ENCODE measurements around the gene MTMR10. TPM values are rescaled to one million over a fixed set of nuclear protein-coding genes. Genes with fewer than 3 reads are reported as not detected.

MTMR10 gene
- total and polyA plus RNA-seq, 2 experiments from 2014 or later, result 8.5 to 10.0 TPM

DNA sequence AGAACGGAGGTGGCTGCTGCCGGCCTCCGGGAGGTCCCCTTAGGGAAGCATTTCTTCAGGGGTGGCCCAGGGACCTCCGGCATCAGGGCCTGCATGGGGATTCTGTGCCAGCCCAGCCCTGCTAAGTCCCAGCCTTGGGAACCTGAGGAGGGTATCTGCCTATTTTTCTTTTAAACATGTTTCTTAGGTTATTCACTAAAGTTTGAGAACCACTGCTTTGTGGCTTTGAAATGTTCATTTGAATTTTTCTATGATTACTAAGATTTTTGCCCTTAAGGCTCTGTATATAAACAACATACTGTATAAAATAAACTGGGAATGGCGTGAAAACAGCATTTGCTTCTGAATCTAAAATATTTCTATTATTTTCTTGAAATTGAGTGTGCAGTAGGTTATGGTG, 63.4 kb downstream of the MTMR10 start:
- no peak overlapping the region for H3K4me3 ChIP-seq
- no peaks in the 10 kb centered on the region for H3K4me1 ChIP-seq (ENCODE audit: low read depth)
- H3K27ac ChIP-seq, result no peak overlapping the region
- H3K9me3 ChIP-seq (ENCODE audit: low read depth), result no peaks in the 10 kb centered on the region
- no peaks in the 10 kb centered on the region for H3K27me3 ChIP-seq
- peaks cover 54% of the 10 kb centered on the region for H3K36me3 ChIP-seq
- no peak for TF ChIP-seq CTCF (IDR thresholded peaks at IDR 0.05; ENCODE audit: low read depth, low read length)
- DNase-seq (ENCODE audit: low read depth in 1 of 2, low spot score in 1 of 2), result no peak

DNA sequence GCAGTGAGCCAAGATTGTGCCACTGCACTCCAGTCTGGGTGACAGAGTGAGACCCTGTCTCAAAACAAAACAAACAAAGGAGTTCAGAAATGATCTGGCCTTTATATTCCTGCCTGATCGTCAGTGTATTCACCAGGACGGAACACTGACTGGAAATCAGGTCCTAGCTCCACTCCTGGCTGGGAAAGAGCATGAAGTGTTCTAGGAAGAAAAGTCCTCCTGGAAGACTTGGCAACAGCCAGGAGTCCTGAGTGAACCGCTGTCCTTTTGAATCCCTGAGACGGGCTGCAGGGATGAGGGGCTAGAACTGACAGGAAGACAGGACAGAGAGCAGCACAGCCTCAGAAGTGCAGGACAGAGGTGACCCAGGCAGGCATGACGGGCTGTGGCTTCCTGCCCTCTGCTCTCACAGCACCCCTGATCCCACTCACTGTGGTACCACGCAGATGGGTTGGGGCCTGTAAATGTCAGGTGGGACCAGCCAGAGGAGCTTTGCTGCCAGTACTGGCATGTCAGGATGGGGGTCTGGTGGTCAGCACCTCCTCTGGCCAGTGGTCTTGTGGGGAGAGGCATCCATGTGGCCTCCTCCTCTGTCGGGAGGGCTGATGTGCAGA, 64.2 kb downstream of the MTMR10 start:
- H3K36me3 ChIP-seq, result peaks cover 60% of the 10 kb centered on the region
- H3K27ac ChIP-seq, result no peak overlapping the region
- H3K4me1 ChIP-seq (ENCODE audit: low read depth), result no peaks in the 10 kb centered on the region
- no peak for TF ChIP-seq CTCF (IDR thresholded peaks at IDR 0.05; ENCODE audit: low read depth, low read length)
- DNase-seq (ENCODE audit: low read depth in 1 of 2, low spot score in 1 of 2), result no peak
- H3K4me3 ChIP-seq, result no peak overlapping the region
- no peaks in the 10 kb centered on the region for H3K27me3 ChIP-seq
- no peaks in the 10 kb centered on the region for H3K9me3 ChIP-seq (ENCODE audit: low read depth)

- Histone ChIP-seq H3K9me3 (ENCODE audit: low read depth) (no peaks in the 10 kb centered on the region), H3K27ac (no peak overlapping the region), H3K36me3 (peaks cover 68% of the 10 kb centered on the region), H3K27me3 (no peaks in the 10 kb centered on the region), H3K4me1 (ENCODE audit: low read depth) (no peaks in the 10 kb centered on the region), H3K4me3 (no peak overlapping the region)
- no peak for TF ChIP-seq CTCF (IDR thresholded peaks at IDR 0.05; ENCODE audit: low read depth, low read length)
- no peak for DNase-seq (ENCODE audit: low read depth in 1 of 2, low spot score in 1 of 2)
Observed at GRCh38 chr15:30926161-30926560, 65.3 kb downstream of the MTMR10 start.

DNA sequence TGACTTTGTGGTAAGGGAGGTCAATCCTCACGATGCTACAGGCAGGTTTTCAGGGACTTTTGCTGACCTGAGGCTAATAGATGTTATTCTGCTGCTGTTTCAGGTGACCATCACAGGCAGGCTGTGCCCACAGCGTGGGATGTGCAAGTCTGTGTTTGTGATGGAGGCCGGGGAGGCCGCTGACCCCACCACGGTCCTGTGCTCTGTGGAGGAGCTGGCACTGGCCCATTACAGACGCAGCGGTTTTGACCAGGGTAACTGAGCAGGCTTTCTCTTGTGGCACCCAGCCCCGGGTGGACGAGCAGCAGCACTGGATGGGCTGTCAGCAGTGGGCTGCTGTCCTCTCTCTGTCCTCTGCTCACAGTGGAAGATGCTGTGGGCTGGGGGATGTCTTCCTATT, 65.7 kb downstream of the MTMR10 start:
- Histone ChIP-seq H3K9me3 (ENCODE audit: low read depth) (no peaks in the 10 kb centered on the region), H3K27me3 (no peaks in the 10 kb centered on the region), H3K27ac (no peak overlapping the region), H3K4me1 (ENCODE audit: low read depth) (no peaks in the 10 kb centered on the region), H3K36me3 (peaks cover 69% of the 10 kb centered on the region), H3K4me3 (no peak overlapping the region)
- TF ChIP-seq CTCF (IDR thresholded peaks at IDR 0.05; ENCODE audit: low read depth, low read length), result no peak
- no peak for DNase-seq (ENCODE audit: low read depth in 1 of 2, low spot score in 1 of 2)

DNA sequence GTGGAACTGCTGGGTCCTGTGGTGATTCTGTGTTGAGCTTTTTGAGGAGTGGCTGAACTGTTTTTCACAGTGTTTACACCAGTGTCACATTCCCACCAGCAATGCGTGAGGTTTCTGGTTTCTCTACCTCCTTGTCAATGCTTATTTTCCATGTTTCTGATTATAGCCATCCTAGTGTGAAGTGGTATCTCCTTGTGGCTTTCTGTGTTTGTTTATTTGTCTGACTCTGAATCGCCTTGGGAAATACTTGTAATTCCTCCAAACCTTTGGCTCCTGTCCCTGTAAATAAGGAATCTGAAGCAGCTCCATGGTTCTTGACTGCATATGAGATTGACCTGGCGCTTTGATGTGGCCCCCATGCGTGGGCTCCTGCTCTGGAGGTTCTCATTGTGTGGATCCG, 67.1 kb downstream of the MTMR10 start:
- Histone ChIP-seq H3K4me1 (ENCODE audit: low read depth) (no peaks in the 10 kb centered on the region), H3K27ac (no peak overlapping the region), H3K27me3 (no peaks in the 10 kb centered on the region), H3K9me3 (ENCODE audit: low read depth) (no peaks in the 10 kb centered on the region), H3K36me3 (peaks cover 73% of the 10 kb centered on the region), H3K4me3 (no peak overlapping the region)
- peak in 1 of 2 donors; percentile 47 for DNase-seq (ENCODE audit: low read depth in 1 of 2, low spot score in 1 of 2)
- TF ChIP-seq CTCF (IDR thresholded peaks at IDR 0.05; ENCODE audit: low read depth, low read length), result no peak
